Uterus (tissue), 4 donors: ENCODE results near the gene CACNA1D. TPM values are rescaled to one million over a fixed set of nuclear protein-coding genes. Genes with fewer than 3 reads are reported as not detected.
A peak's percentile ranks its signal among the peaks of the same experiment; 100 is the strongest.

Experiments used
- DNase-seq, 2 donors: peaks; one replicate each; pipeline ENCODE4 v3.0.0-alpha.2; 2019 to 2020
- H3K27ac ChIP-seq, 2 donors: fragments of 200-600 bp; sonication (generic); 1 replicate in 1 of 2; 2 replicates in 1 of 2; pipeline ENCODE4 v1.5.1; 2016 to 2018
- H3K27me3 ChIP-seq, 2 donors: fragments of 200-600 bp; sonication (generic); one replicate each; pipeline ENCODE4 v1.5.1; 2018 to 2019; ENCODE audit warnings: control low read depth in 1 of 2
- H3K36me3 ChIP-seq, 2 donors: fragments of 200-600 bp; sonication (generic); one replicate each; pipeline ENCODE4 v1.5.1; 2019; ENCODE audit warnings: control low read depth in 1 of 2
- H3K4me1 ChIP-seq, 2 donors: fragments of 200-600 bp; sonication (generic); one replicate each; pipeline ENCODE4 v1.5.1; 2018 to 2019; ENCODE audit warnings: control low read depth in 1 of 2
- H3K4me3 ChIP-seq, 2 donors: fragments of 200-600 bp; sonication (generic); 1 replicate in 1 of 2; 2 replicates in 1 of 2; pipeline ENCODE4 v1.5.1; 2018 to 2019; ENCODE audit warnings: mild to moderate bottlenecking in 1 of 2
- H3K9me3 ChIP-seq, 2 donors: fragments of 200-600 bp; sonication (generic); one replicate each; pipeline ENCODE4 v1.5.1; 2019; ENCODE audit warnings: control low read depth in 1 of 2
- CTCF ChIP-seq, 4 experiments: fragments of 200-600 bp in 2 of 4; fragments of 450-650 bp in 2 of 4; sonication (generic) in 2 of 4; IDR thresholded peaks; one replicate each; pipeline ENCODE4 v1.5.1; 2016 to 2019; ENCODE audit warnings: antibody characterized with exemption in 4 of 4, mild to moderate bottlenecking in 2 of 4, moderate library complexity in 1 of 4
- POLR2A ChIP-seq, 2 donors: fragments of 450-650 bp; IDR thresholded peaks; one replicate each; pipeline ENCODE4 v1.6.1; 2016; ENCODE audit warnings: antibody characterized with exemption in 2 of 2, mild to moderate bottlenecking in 1 of 2, moderate library complexity in 1 of 2
- intact Hi-C: fragments of 100-400 bp; cut with DNase I; formaldehyde crosslinking; loops from one replicate; pipeline ENCODE4 v1.15.1; 2023; ENCODE audit warnings: low total_unique reads
- total RNA-seq, 4 donors: library from RNA; depleted of rRNA in 3 of 4; stranded (reverse); fragments of >200 nt in 3 of 4; gene quantifications; one replicate each; pipeline versions ENCODE4 v1.1.0 to v1.2.4, GENCODE V29; 2014 to 2023
- donor health status: DM: yes; HTN: yes; CAD: no.

CACNA1D gene
- total RNA-seq, 4 donors from 2014 or later = 0.88 to 97.5 (median 63.4) TPM

GRCh38 chr3:53841296-53841695, 346.9 kb downstream of the CACNA1D start:
- Histone ChIP-seq H3K4me3 (no peak overlapping the region), H3K27me3 (no peaks in the 10 kb centered on the region), H3K27ac (no peak overlapping the region), H3K36me3 (no peaks in the 10 kb centered on the region), H3K4me1 (peaks cover 0 to 3% of the 10 kb centered on the region in 2 donors), H3K9me3 (no peaks in the 10 kb centered on the region)
- TF ChIP-seq POLR2A (IDR thresholded peaks at IDR 0.05) = no peak
- no peak for TF ChIP-seq CTCF (IDR thresholded peaks at IDR 0.05)
- intact Hi-C loops = no loop called here
- no peak for DNase-seq

GRCh38 chr3:53842436-53843194, 348.2 kb downstream of the CACNA1D start:
- H3K27me3 ChIP-seq = no peaks in the 10 kb centered on the region

GRCh38 chr3:53843195-53844177, 349.1 kb downstream of the CACNA1D start:
- intact Hi-C loops = no loop called here
- no peaks in the 10 kb centered on the region for H3K36me3 ChIP-seq
- no peaks in the 10 kb centered on the region for H3K9me3 ChIP-seq
- no peak for DNase-seq
- no peaks in the 10 kb centered on the region for H3K27me3 ChIP-seq
- TF ChIP-seq CTCF (IDR thresholded peaks at IDR 0.05) (no peak), POLR2A (IDR thresholded peaks at IDR 0.05) (no peak)
- H3K4me3 ChIP-seq = no peak overlapping the region
- H3K27ac ChIP-seq = peak overlapping the region; percentile 11 to 65
- peaks cover 0 to 3% of the 10 kb centered on the region in 2 donors for H3K4me1 ChIP-seq

More at GRCh38 chr3:53842436-53843194, 348.2 kb downstream of the CACNA1D start:
- Histone ChIP-seq H3K27ac (peak overlapping the region; percentile 11 to 65), H3K9me3 (no peaks in the 10 kb centered on the region), H3K36me3 (no peaks in the 10 kb centered on the region), H3K4me3 (no peak overlapping the region), H3K4me1 (peaks cover 0 to 3% of the 10 kb centered on the region in 2 donors)
- peak in 2 of 4 experiments; percentile 21 to 50 for TF ChIP-seq CTCF (IDR thresholded peaks at IDR 0.05)
- no peak for TF ChIP-seq POLR2A (IDR thresholded peaks at IDR 0.05)
- peak; percentile 46 to 62 for DNase-seq
- intact Hi-C loops = no loop called here

GRCh38 chr3:53844262-53845102, 350.1 kb downstream of the CACNA1D start:
- intact Hi-C loops = no loop called here

More at GRCh38 chr3:53844262-53845102, 350.1 kb downstream of the CACNA1D start:
- TF ChIP-seq POLR2A (IDR thresholded peaks at IDR 0.05) (no peak), CTCF (IDR thresholded peaks at IDR 0.05) (no peak)
- no peak for DNase-seq
- peaks cover 0 to 3% of the 10 kb centered on the region in 2 donors for H3K4me1 ChIP-seq
- H3K27ac ChIP-seq = peak overlapping the region in 1 of 2 donors; percentile 87
- H3K27me3 ChIP-seq = no peaks in the 10 kb centered on the region
- H3K36me3 ChIP-seq = no peaks in the 10 kb centered on the region
- H3K9me3 ChIP-seq = no peaks in the 10 kb centered on the region
- H3K4me3 ChIP-seq = no peak overlapping the region
